H1 (cell line): ENCODE measurements around the gene FBLN5. TPM values are rescaled to one million over a fixed set of nuclear protein-coding genes. Genes with fewer than 3 reads are reported as not detected.
A peak's percentile ranks its signal among the peaks of the same experiment; 100 is the strongest.

ENCODE experiments used
- HDAC6 ChIP-seq: IDR thresholded peaks from one replicate; pipeline ENCODE4 v1.7.1; 2012; ENCODE audit warnings: low read depth, mild to moderate bottlenecking, inconsistent platforms, low read length, moderate library complexity
- KDM1A ChIP-seq: fragments of 200-600, 300-600 bp; sonication (generic); IDR thresholded peaks from 2 replicates; pipeline ENCODE4 v1.7.1; 2016; ENCODE audit warnings: mild to moderate bottlenecking, low read length, borderline replicate concordance
- polyA plus RNA-seq, 7 experiments: library from polyadenylated mRNA; depleted of rRNA in 3 of 7; stranded (reverse) in 5 of 7; unstranded in 2 of 7; fragments of >200 nt in 5 of 7; fragments of 200-250 nt in 2 of 7; gene quantifications; 1 replicate in 5 of 7; 2 replicates in 1 of 7; 4 replicates in 1 of 7; pipeline versions ENCODE4 v1.2.1 to v1.2.3, GENCODE V29; 2011 to 2013; ENCODE audit warnings: missing spikeins in 2 of 7, mixed read lengths in 2 of 7
- total RNA-seq: library from RNA; stranded (reverse); fragmentation: NEBNext Ultra II Directional; extraction: Animal tissue kit (Norgen Biotek cat#: 25700); gene quantifications from 2 replicates; pipeline ENCODE4 v1.2.1, GENCODE V29; 2021
- TF ChIP-seq, protein P1 (sequence below), 3 experiments: IDR thresholded peaks; 1 replicate in 2 of 3; 2 replicates in 1 of 3; pipeline versions ENCODE4 v1.5.1 to v1.6.1; 2011; ENCODE audit warnings: low read length in 3 of 3, mild to moderate bottlenecking in 3 of 3, inconsistent platforms in 2 of 3, low read depth in 1 of 3, moderate library complexity in 1 of 3; ENCODE audit not compliant: insufficient read depth in 1 of 3; ENCODE audit errors: control extremely low read depth in 1 of 3
- TF ChIP-seq, protein P2 (sequence below): IDR thresholded peaks from 2 replicates; pipeline ENCODE4 v1.6.1; 2012; ENCODE audit warnings: inconsistent platforms

Gene FBLN5
- total and polyA plus RNA-seq, 2 of the 8 experiments (the other 6 are each of a cell fraction or from before 2014, with no cell fraction given) = 0.88 to 3.5 TPM

DNA sequence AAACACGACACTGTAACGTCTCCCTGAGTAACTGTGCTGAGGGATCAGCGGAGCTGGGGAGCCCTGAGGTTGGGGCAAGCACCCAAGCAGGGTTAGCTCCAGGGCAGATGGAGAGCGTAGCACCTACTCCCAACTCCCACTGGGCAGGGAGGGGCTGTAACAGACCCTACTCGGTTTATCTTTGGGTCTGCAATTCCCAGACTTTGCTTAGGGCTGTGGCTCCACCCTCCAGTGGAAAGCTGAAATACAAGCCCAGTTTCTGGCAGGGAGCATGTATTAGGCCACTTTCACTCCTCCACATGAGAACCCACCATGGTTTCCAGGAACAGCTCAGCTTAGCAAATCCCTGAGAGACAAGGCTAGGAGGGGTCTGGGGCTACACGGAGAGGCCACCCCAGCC lies 62.8 kb downstream of the FBLN5 start (continued):
- TF ChIP-seq, protein P1, sequence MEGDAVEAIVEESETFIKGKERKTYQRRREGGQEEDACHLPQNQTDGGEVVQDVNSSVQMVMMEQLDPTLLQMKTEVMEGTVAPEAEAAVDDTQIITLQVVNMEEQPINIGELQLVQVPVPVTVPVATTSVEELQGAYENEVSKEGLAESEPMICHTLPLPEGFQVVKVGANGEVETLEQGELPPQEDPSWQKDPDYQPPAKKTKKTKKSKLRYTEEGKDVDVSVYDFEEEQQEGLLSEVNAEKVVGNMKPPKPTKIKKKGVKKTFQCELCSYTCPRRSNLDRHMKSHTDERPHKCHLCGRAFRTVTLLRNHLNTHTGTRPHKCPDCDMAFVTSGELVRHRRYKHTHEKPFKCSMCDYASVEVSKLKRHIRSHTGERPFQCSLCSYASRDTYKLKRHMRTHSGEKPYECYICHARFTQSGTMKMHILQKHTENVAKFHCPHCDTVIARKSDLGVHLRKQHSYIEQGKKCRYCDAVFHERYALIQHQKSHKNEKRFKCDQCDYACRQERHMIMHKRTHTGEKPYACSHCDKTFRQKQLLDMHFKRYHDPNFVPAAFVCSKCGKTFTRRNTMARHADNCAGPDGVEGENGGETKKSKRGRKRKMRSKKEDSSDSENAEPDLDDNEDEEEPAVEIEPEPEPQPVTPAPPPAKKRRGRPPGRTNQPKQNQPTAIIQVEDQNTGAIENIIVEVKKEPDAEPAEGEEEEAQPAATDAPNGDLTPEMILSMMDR (IDR thresholded peaks at IDR 0.05; ENCODE audit: control extremely low read depth in 1 of 3, insufficient read depth in 1 of 3, low read depth in 1 of 3, low read length in 3 of 3) = peak; percentile 21 to 40 (median 29); a peak in 3 of 4 replicates
- TF ChIP-seq KDM1A (no peak), HDAC6 (no peak)
- TF ChIP-seq, protein P2, sequence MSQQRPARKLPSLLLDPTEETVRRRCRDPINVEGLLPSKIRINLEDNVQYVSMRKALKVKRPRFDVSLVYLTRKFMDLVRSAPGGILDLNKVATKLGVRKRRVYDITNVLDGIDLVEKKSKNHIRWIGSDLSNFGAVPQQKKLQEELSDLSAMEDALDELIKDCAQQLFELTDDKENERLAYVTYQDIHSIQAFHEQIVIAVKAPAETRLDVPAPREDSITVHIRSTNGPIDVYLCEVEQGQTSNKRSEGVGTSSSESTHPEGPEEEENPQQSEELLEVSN = no peak
